BE2C (cell line): ENCODE results near the gene GTPBP6.
"Not testable (repeated sequence)": the region's sequence is repeated elsewhere in the genome, so short reads cannot be mapped to it uniquely, and the experiment has no call there.

Source experiments
- DNase-seq: peaks from one replicate; pipeline ENCODE4 v3.0.0-alpha.2; 2020
- H3K27me3 ChIP-seq: fragments of 250-450 bp; sonication (Bioruptor Pico); 2 replicates; pipeline ENCODE4 v1.5.1; 2020; ENCODE audit warnings: mild to moderate bottlenecking
- H3K36me3 ChIP-seq: fragments of 250-450 bp; sonication (Bioruptor Pico); 2 replicates; pipeline ENCODE4 v1.5.1; 2020; ENCODE audit warnings: mild to moderate bottlenecking
- H3K4me1 ChIP-seq: fragments of 250-450 bp; sonication (Bioruptor Pico); 2 replicates; pipeline ENCODE4 v1.5.1; 2020
- H3K4me3 ChIP-seq: 2 replicates; pipeline ENCODE4 v1.5.1; 2011; ENCODE audit warnings: low read depth, low read length
- H3K9me3 ChIP-seq: fragments of 250-450 bp; sonication (Bioruptor Pico); 2 replicates; pipeline ENCODE4 v1.5.1; 2020
- CTCF ChIP-seq: IDR thresholded peaks from 2 replicates; pipeline ENCODE4 v1.5.1; 2012; ENCODE audit warnings: mild to moderate bottlenecking, low read depth, low read length

The GTPBP6 gene

DNA sequence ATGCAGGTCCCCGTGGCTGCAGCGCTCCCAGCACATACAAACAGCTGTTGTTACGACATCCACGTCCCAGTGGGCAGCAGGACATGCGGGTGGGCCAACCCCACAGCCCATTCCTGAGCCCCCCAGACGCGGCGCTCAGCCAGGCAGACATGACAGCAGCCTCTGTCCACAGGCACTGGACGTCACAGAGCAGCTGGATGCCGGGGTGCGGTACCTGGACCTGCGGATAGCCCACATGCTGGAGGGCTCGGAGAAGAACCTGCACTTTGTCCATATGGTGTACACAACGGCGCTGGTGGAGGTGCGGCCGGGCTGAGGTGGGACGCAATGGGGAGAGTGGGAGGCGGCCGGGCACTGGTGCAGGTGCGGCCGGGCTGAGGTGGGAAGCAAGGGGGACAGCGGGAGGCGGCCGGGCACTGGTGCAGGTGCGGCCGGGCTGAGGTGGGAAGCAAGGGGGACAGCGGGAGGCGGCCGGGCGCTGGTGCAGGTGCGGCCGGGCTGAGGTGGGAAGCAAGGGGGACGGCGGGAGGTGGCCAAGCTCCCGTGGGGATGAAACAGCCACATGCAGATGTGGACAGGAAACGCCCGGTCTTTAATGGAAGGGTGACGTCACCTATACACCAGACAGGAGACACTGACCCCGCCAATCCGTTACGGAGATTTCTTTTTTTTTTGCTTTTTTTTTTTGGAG is 28.0 kb downstream of the GTPBP6 start:
- no peak for DNase-seq
- H3K4me1 ChIP-seq, result no peaks in the 10 kb centered on the region
- TF ChIP-seq CTCF, result no peak
- no peaks in the 10 kb centered on the region for H3K27me3 ChIP-seq
- H3K9me3 ChIP-seq, result no peaks in the 10 kb centered on the region
- no peak overlapping the region for H3K4me3 ChIP-seq
- peaks cover 10% of the 10 kb centered on the region for H3K36me3 ChIP-seq

DNA sequence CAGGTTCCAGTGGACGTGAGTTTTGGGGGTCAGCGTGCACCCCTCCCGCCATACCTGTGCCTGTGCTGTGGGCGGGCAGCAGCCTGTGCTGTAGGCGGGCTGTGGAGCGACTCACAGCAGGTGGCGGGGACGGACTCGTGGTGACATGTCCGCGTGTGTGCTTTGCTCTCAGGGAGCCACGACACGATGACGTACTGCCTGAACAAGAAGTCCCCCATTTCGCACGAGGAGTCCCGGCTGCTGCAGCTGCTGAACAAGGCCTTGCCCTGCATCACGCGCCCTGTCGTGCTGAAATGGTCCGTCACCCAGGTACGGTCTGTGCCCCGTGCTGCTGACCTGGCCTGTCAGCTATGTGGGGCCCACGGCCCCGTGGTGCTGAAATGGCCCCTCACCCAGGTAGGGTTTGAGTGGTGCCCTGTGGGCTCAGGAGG is 30.0 kb downstream of the GTPBP6 start:
- no peak for DNase-seq
- no peak for TF ChIP-seq CTCF
- Histone ChIP-seq H3K4me1 (no peaks in the 10 kb centered on the region), H3K4me3 (no peak overlapping the region), H3K36me3 (peaks cover 9% of the 10 kb centered on the region), H3K9me3 (no peaks in the 10 kb centered on the region), H3K27me3 (no peaks in the 10 kb centered on the region)

DNA sequence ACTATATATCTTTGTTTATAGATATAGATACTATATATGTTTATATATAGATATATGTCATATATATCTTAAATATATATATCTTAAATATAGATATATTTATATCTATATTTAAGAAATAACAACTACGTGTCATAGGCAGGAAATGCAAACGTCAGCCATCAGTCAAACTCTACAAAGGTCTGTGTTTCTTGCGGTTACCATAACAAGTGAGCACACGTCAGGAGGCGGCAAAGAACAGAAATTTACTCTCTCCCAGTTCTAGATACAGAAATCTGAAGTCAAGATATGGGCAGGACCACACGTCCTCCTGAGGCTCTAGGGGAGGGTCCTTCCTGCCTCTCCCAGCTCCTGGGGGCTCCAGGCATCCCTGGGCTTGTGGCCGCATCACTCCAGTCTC is 30.9 kb downstream of the GTPBP6 start:
- Histone ChIP-seq H3K27me3 (no peaks in the 10 kb centered on the region), H3K4me3 (no peak overlapping the region), H3K9me3 (no peaks in the 10 kb centered on the region), H3K4me1 (no peaks in the 10 kb centered on the region), H3K36me3 (peaks cover 1% of the 10 kb centered on the region; the same call in 1 of the 2 replicates)
- DNase-seq, result no peak
- no peak for TF ChIP-seq CTCF

- TF ChIP-seq CTCF, result no peak
- Histone ChIP-seq H3K4me1 (no peaks in the 10 kb centered on the region), H3K9me3 (no peaks in the 10 kb centered on the region), H3K27me3 (no peaks in the 10 kb centered on the region), H3K4me3 (no peak overlapping the region), H3K36me3 (no peaks in the 10 kb centered on the region)
- no peak for DNase-seq
Observed at GRCh38 chrX:285076-285677, 33.4 kb downstream of the GTPBP6 start.

- Histone ChIP-seq H3K4me1 (no peaks in the 10 kb centered on the region), H3K4me3 (peak overlapping the region; percentile 52), H3K36me3 (no peaks in the 10 kb centered on the region), H3K9me3 (no peaks in the 10 kb centered on the region), H3K27me3 (no peaks in the 10 kb centered on the region)
- peak; percentile 86 for DNase-seq
- TF ChIP-seq CTCF, result no peak
Observed at GRCh38 chrX:283115-283845, 35.3 kb downstream of the GTPBP6 start.

DNA sequence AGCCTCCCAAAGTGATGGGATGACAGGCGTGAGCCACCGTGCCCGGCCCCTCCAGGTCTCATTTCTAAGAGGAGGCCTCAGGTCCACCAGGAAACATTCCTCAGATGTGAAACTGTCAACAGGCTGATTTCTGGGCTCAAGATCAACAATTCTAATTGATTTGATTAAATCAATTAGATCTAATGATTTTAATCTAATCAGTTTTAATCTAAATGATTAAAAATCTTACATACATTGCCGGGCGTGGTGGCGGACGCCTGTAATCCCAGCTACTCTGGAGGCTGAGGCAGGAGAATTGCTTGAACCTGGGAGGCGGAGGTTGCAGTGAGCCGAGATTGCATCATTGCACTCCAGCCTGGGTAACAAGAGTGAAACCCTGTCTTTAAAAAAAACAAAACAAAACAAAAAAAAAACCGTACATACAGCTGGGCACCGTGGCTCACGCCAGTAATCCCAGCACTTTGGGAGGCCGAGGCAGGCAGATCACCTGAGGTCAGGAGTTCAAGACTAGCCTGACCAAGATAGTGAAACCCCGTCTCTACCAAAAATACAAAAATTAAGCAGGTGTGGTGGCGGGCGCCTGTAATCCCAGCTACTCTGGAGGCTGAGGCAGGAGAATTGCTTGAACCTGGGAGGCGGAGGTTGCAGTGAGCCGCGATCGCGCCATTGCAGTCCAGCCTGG is 36.5 kb downstream of the GTPBP6 start:
- H3K27me3 ChIP-seq, DNase-seq, H3K4me1 ChIP-seq, H3K9me3 ChIP-seq, H3K36me3 ChIP-seq: not testable (repeated sequence)
- peak overlapping the region; percentile 41; the same call in 1 of the 2 replicates for H3K4me3 ChIP-seq
